Medulla oblongata (tissue), 1 donor: Measurements from ENCODE around the gene ZNF148.
"Not testable (repeated sequence)": the region's sequence is repeated elsewhere in the genome, so short reads cannot be mapped to it uniquely, and the experiment has no call there.

Experiments used
- DNase-seq: peaks from one replicate; pipeline ENCODE4 v3.0.0-alpha.2; 2015; ENCODE audit errors: extremely low spot score

The ZNF148 gene

GRCh38 chr3:125375950-125376679, 990 bp upstream of the ZNF148 start:
- DNase-seq: no peak

DNA sequence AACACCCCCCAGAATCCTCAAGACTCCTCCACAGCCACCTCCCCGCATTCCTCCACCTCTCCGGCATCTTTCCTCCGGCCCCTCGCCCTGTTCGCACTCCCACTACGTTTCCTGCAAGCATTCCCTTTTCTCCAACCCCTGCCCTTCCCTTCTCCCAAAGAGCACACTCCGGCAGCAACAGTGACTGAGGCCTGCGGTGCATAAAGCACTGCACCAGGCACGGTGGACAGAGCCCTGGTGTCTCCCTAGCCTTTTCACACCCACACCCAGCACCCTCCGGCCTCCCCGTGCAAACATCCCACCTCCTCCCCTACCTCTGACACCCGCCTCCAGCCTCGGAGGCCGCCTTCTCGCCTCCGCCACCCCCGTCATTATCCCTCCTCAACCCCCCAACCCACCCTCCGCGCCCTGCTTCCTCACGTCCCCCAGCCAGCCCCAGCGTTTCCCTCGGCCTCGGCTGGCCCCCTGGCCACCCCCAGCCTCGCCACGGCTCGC, 577 bp downstream of the ZNF148 start:
- peak; percentile 22 for DNase-seq

DNA sequence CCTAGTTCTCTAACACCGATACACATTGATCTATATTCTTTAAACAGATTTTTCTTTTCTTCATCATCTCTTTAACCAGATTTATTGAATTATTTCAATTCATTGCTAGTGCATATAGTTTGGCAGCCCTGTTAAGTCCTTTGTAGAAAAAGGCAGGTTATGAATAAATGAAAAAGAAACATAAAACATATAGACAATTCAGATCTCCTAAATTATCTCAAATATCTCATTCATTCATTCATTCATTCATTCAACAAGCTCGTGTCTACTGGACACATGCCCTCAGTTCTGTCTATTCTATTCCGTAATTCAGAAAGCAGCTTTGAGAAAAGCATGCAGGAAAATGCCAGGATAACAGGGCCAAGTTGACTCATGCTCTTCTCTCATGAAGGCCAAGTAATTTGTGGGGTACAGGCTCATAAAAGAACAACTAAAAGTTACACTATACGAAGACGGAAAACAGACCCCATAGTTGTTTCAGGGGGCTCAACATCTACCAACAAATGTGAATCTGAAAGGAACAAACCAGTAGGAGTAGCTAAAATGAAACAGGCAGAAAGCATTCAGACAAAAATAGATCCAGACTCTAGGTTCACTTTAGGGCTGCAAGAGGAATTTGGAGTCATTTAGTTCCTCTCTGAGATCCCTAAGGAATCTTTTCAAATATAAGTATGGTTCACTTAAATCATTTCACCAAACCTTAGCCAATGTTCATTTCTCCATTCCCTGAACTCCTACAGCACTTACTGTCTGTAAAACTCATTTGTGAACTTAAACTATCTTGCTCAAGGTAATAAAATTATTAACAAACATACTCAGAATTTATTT, 7.5 kb downstream of the ZNF148 start:
- peak; percentile 18 for DNase-seq

- DNase-seq: no peak
Observed at GRCh38 chr3:125366132-125366531, 9.0 kb downstream of the ZNF148 start.

DNA sequence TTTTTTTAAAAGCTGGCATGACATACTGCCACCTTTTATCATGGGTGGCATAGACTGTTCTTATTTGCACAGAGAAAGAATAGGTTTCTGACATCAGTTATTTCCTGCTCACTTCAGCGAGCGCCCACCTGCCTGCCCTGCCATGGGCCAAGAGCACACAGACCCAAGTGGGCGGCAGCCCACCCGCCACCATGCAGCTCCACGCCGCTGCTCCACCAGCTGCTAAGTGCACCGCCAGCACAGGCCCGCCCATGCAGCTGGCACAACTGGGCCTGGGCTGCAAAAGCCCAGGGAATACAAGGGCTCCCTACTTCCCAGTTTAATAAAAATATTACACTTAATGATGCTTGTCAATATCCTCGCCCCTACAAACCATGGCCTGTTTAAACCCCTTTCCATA, 15.4 kb downstream of the ZNF148 start:
- no peak for DNase-seq

DNA sequence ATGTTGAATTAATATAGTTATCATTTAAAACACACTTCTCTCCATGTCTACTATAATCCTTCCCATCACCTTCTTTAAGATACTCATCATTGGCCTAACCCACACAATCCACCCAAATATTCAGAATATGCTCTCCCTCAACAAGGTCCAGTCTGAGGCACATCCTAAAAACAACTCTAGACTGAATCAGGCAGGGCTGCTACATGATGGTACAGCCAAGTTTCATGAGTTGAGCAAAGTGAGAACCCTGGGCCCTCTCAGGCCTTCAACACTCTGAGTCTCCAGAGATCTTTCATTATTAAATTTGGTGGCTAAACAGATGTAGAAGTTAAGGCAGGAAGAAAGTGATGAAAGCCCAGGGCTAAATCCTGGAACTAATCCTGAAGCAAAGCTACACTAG, 16.2 kb downstream of the ZNF148 start:
- DNase-seq: no peak

GRCh38 chr3:125357837-125358236, 17.3 kb downstream of the ZNF148 start:
- no peak for DNase-seq

- peak; percentile 60 for DNase-seq
Observed at GRCh38 chr3:125357032-125357658, 18.0 kb downstream of the ZNF148 start.

GRCh38 chr3:125356140-125357026, 18.7 kb downstream of the ZNF148 start:
- peak; percentile 44 for DNase-seq

DNA sequence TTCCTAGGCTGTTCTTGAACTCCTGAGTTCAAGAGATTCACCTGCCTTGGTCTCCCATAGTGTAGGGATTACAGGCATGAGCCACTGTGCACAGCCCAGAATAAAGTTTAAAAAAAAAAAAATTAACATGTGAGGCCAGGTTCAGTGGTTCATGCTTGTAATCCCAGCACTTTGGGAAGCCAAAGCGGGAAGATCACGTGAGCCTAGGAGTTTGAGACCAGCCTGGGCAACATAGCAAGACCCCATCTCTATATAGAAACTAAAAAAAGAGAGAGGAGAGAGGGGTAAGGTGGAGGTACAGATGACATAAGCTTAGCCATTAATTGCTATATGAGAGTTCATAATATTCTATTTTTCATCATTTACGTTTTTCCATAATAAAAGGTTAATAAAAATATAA, 21.5 kb downstream of the ZNF148 start:
- DNase-seq: no peak

DNA sequence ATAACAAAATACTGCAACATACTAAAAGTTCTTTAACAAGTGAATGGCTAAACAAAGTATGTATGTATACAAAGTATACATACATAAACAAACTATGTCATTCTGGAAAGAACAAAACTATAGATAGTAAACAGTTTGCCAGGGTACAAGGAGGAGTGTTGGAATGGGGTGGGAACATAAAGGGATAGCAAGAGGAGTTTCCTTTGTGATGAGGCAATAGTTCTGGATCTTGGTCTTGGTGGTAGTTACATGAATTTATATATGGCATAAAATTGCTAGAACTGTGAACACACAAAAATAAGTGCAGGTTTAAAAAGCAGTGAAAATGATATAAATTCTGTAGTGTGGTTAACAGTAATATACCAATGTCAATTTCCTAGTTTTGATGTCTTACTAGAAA, 22.0 kb downstream of the ZNF148 start:
- no peak for DNase-seq

DNA sequence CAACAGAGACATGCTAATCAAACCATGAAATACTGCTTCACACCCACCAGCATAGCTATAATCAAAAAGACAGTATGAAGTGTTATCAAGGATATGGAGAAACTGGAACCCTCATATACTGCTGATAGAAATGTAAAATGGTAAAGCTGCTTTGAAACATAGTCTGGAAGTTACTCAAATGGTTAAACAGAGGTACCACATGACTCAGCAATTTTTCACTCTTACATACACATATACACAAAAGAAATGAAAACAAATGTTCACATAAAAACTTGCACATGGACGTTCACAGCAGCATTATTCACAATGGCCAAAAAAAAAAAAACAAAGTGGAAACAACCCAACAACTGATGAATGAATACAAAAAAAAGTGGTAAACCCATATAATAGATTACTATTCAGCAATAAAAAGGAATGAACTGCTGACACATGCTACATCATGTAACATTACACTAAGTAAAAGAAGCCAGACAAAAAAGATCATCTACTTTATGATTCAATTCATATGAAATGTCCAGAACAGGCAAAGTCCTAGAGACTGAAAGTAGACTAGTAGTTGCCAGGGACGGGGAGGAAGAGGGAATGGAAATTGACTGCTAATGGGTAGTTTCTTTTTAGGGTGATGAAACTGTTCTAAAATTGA, 23.2 kb downstream of the ZNF148 start:
- no peak for DNase-seq

- DNase-seq: no peak
Observed at GRCh38 chr3:125351152-125351551, 24.0 kb downstream of the ZNF148 start.

DNA sequence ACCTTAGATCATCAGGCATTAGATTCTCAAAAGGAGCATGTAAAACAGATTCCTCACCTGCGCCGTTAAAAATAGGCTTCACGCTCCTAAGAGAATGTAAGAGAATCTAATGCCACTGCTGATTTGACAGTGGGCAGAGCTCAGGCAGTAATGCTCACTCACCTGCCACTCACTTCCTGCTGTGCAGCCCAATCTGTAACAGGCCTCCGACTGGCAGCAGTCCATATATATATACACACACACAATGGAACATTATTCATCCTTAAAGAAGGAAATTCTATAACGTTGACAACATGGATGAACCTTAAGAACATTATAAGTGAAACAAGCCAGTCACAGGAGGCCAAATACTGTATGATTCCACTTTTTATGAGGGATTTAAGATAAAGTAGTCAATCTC, 24.5 kb downstream of the ZNF148 start:
- DNase-seq: no peak

- DNase-seq: no peak
Observed at GRCh38 chr3:125349556-125350165, 25.5 kb downstream of the ZNF148 start.

- DNase-seq: no peak
Observed at GRCh38 chr3:125349055-125349454, 26.1 kb downstream of the ZNF148 start.

- DNase-seq: not testable (repeated sequence)
Observed at GRCh38 chr3:125343367-125343766, 31.8 kb downstream of the ZNF148 start.

DNA sequence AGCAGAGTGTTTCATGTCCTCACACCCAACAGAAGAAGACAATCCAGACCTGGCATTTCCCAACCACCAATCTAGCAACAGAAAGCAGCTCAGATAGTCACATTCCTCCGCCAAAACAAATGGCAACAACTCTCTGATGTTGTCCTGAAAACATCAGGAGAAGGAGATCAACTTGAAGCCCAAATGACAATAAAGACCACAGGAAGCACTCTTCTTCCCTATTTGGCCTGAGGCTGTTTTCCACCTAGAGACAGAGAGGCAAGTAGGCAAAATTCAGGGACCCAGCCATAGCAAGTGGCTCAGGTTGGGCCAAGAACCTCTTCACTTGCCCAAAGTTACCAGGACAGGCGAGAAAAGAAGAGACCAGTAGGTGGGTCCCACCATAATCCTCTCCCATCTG, 35.0 kb downstream of the ZNF148 start:
- DNase-seq: no peak

DNA sequence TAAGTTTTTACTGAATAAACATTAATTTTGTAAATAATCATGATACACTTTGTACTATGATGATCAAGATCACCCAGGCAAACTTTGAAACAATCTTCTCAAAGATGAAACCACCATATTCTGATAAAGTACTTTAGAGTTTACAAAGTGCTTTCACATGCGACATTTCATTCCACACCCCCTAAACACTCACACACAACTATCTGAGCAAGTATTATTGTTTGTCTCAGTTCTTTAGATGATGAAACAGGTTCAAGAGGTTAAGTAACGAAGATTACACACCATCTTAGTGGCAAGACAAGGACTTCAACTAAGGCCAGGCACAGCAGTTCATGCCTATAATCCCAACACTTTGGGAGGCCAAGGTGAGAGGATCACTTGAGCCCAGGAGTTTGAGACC, 37.6 kb downstream of the ZNF148 start:
- DNase-seq: no peak
